Measurements from ENCODE around the gene SLC35F4.

Gene SLC35F4

GRCh38 chr14:57576498-57576897 is 289.4 kb downstream of the SLC35F4 start:
- no peaks in the 10 kb centered on the region for H3K27me3 ChIP-seq
- no peak overlapping the region for H3K27ac ChIP-seq
- H3K9me3 ChIP-seq: no peaks in the 10 kb centered on the region
- H3K4me3 ChIP-seq (ENCODE audit: low read depth in 1 of 2, low read length in 1 of 2): no peak overlapping the region
- TF ChIP-seq CTCF (IDR thresholded peaks at IDR 0.05): no peak
- no peaks in the 10 kb centered on the region for H3K36me3 ChIP-seq
- H3K4me1 ChIP-seq (ENCODE audit: control insufficient read depth in 1 of 2, insufficient read depth in 1 of 2, low read depth in 1 of 2, low read length in 1 of 2): no peaks in the 10 kb centered on the region

GRCh38 chr14:57575482-57575881 is 290.4 kb downstream of the SLC35F4 start:
- Histone ChIP-seq H3K4me3 (ENCODE audit: low read depth in 1 of 2, low read length in 1 of 2) (no peak overlapping the region), H3K36me3 (no peaks in the 10 kb centered on the region), H3K27ac (no peak overlapping the region), H3K9me3 (no peaks in the 10 kb centered on the region), H3K4me1 (ENCODE audit: control insufficient read depth in 1 of 2, insufficient read depth in 1 of 2, low read depth in 1 of 2, low read length in 1 of 2) (no peaks in the 10 kb centered on the region), H3K27me3 (no peaks in the 10 kb centered on the region)
- no peak for TF ChIP-seq CTCF (IDR thresholded peaks at IDR 0.05)

GRCh38 chr14:57574617-57575288 is 291.1 kb downstream of the SLC35F4 start:
- Histone ChIP-seq H3K27ac (no peak overlapping the region), H3K4me3 (ENCODE audit: low read depth in 1 of 2, low read length in 1 of 2) (no peak overlapping the region), H3K4me1 (ENCODE audit: control insufficient read depth in 1 of 2, insufficient read depth in 1 of 2, low read depth in 1 of 2, low read length in 1 of 2) (no peaks in the 10 kb centered on the region), H3K27me3 (no peaks in the 10 kb centered on the region), H3K9me3 (no peaks in the 10 kb centered on the region), H3K36me3 (no peaks in the 10 kb centered on the region)
- TF ChIP-seq CTCF (IDR thresholded peaks at IDR 0.05): no peak

- Histone ChIP-seq H3K27ac (no peak overlapping the region), H3K27me3 (no peaks in the 10 kb centered on the region), H3K9me3 (no peaks in the 10 kb centered on the region), H3K4me1 (ENCODE audit: control insufficient read depth in 1 of 2, insufficient read depth in 1 of 2, low read depth in 1 of 2, low read length in 1 of 2) (no peaks in the 10 kb centered on the region), H3K4me3 (ENCODE audit: low read depth in 1 of 2, low read length in 1 of 2) (no peak overlapping the region), H3K36me3 (no peaks in the 10 kb centered on the region)
- no peak for TF ChIP-seq CTCF (IDR thresholded peaks at IDR 0.05)
Measured at GRCh38 chr14:57573173-57573572, 292.7 kb downstream of the SLC35F4 start.

GRCh38 chr14:57568554-57568953 is 297.3 kb downstream of the SLC35F4 start:
- no peaks in the 10 kb centered on the region for H3K27me3 ChIP-seq
- no peak for TF ChIP-seq CTCF (IDR thresholded peaks at IDR 0.05)
- H3K36me3 ChIP-seq: no peaks in the 10 kb centered on the region
- no peak overlapping the region for H3K27ac ChIP-seq
- H3K9me3 ChIP-seq: no peaks in the 10 kb centered on the region
- H3K4me1 ChIP-seq (ENCODE audit: control insufficient read depth in 1 of 2, insufficient read depth in 1 of 2, low read depth in 1 of 2, low read length in 1 of 2): no peaks in the 10 kb centered on the region
- H3K4me3 ChIP-seq (ENCODE audit: low read depth in 1 of 2, low read length in 1 of 2): no peak overlapping the region

Measured in neutrophil (primary cell).